H1 (cell line): Measurements from ENCODE around the gene MAML3. TPM values are rescaled to one million over a fixed set of nuclear protein-coding genes. Genes with fewer than 3 reads are reported as not detected.

ENCODE experiments used
- CTCF ChIA-PET: fragments of 300-600 bp; sonication (Branson Sonifier 250); formaldehyde crosslinking; loops from one replicate; lab custom pipeline; 2021; ENCODE audit not compliant: partially characterized antibody; lab: Charles Lee
- POLR2A ChIA-PET: fragments of 300-600 bp; sonication (Branson Sonifier 250); formaldehyde crosslinking; loops from one replicate; lab custom pipeline; 2021; ENCODE audit warnings: inconsistent platforms; ENCODE audit not compliant: partially characterized antibody; lab: Charles Lee
- DNase-seq, 2 experiments: peaks; one replicate each; pipeline versions ENCODE4 v3.0.0 to v3.0.0-alpha.2; 2010 to 2022; ENCODE audit warnings: low spot score in 2 of 2, low read depth in 1 of 2, mixed read lengths in 1 of 2
- FAIRE-seq: peaks from 2 replicates; lab custom pipeline; 2011; peaks lifted over from hg19 to GRCh38; lab: Jason Lieb, UNC
- H2AFZ ChIP-seq: 2 replicates; pipeline ENCODE4 v1.8.1; 2012; ENCODE audit warnings: low read length, inconsistent platforms
- H2AK5ac ChIP-seq: 2 replicates; pipeline ENCODE4 v1.6.1; 2013; ENCODE audit warnings: low read depth, low read length
- H2BK120ac ChIP-seq: replicated peaks from 2 replicates; pipeline ENCODE3; 2013; ENCODE audit warnings: low read depth, low read length, inconsistent platforms
- H2BK12ac ChIP-seq: 2 replicates; pipeline ENCODE4 v1.6.1; 2013; ENCODE audit warnings: low read depth, low read length
- H2BK15ac ChIP-seq: 2 replicates; pipeline ENCODE4 v1.6.1; 2013; ENCODE audit warnings: low read length
- H2BK20ac ChIP-seq: 2 replicates; pipeline ENCODE4 v1.6.1; 2013; ENCODE audit warnings: low read length
- H2BK5ac ChIP-seq: 2 replicates; pipeline ENCODE4 v1.6.1; 2013; ENCODE audit warnings: low read depth, low read length
- H3K14ac ChIP-seq: 2 replicates; pipeline ENCODE4 v1.6.1; 2013; ENCODE audit warnings: inconsistent platforms; ENCODE audit not compliant: insufficient read length
- H3K18ac ChIP-seq: 2 replicates; pipeline ENCODE4 v1.6.1; 2013; ENCODE audit warnings: low read length; ENCODE audit errors: extremely low read depth
- H3K23ac ChIP-seq: 2 replicates; pipeline ENCODE4 v1.6.1; 2013; ENCODE audit warnings: inconsistent platforms; ENCODE audit not compliant: insufficient read length
- H3K23me2 ChIP-seq: 2 replicates; pipeline ENCODE4 v1.6.1; 2013; ENCODE audit warnings: low read depth, low read length
- H3K27ac ChIP-seq: 2 replicates; pipeline ENCODE4 v1.6.1; 2011; ENCODE audit warnings: low read depth, low read length, inconsistent platforms
- H3K27me3 ChIP-seq, 4 experiments: replicated peaks in 1 of 4; 1 replicate in 1 of 4; 2 replicates in 3 of 4; pipeline versions ENCODE4 v1.6.1 to v1.8.1; 2011 to 2013; ENCODE audit warnings: low read length in 3 of 4, mild to moderate bottlenecking in 3 of 4, inconsistent platforms in 2 of 4, mixed read lengths in 2 of 4, moderate library complexity in 1 of 4; ENCODE audit not compliant: control insufficient read depth in 3 of 4, insufficient read depth in 3 of 4; ENCODE audit errors: extremely low read depth in 1 of 4
- H3K36me3 ChIP-seq, 4 experiments: 2 replicates each; pipeline versions ENCODE4 v1.6.1 to v1.8.1; 2011 to 2013; ENCODE audit warnings: mild to moderate bottlenecking in 4 of 4, low read length in 3 of 4, moderate library complexity in 2 of 4, control low read depth in 1 of 4, inconsistent platforms in 1 of 4; ENCODE audit not compliant: insufficient read depth in 4 of 4, control insufficient read depth in 2 of 4
- H3K4ac ChIP-seq: replicated peaks from 2 replicates; pipeline ENCODE3; 2013; ENCODE audit warnings: low read length, low read depth, mixed read lengths, inconsistent platforms; ENCODE audit not compliant: insufficient read length
- H3K4me1 ChIP-seq, 4 experiments: replicated peaks in 1 of 4; 1 replicate in 1 of 4; 2 replicates in 3 of 4; pipeline versions ENCODE4 v1.6.1 to v1.8.1; 2011 to 2013; ENCODE audit warnings: low read length in 3 of 4, inconsistent platforms in 2 of 4, mixed read lengths in 1 of 4; ENCODE audit not compliant: insufficient read depth in 4 of 4, control insufficient read depth in 3 of 4
- H3K4me2 ChIP-seq, 2 experiments: 2 replicates each; pipeline versions ENCODE4 v1.6.1 to v1.8.1; 2011 to 2013; ENCODE audit warnings: low read depth in 2 of 2, low read length in 2 of 2, control low read depth in 1 of 2, inconsistent platforms in 1 of 2, mild to moderate bottlenecking in 1 of 2; ENCODE audit not compliant: insufficient read depth in 1 of 2
- H3K4me3 ChIP-seq, 4 experiments: fragments of 200-600, 300-600 bp in 1 of 4; sonication (generic), shearing (Covaris generic), sonication (Bioruptor Twin) in 1 of 4; 2 replicates each; pipeline versions ENCODE4 v1.5.1 to v1.8.1; 2011 to 2016; ENCODE audit warnings: low read length in 4 of 4, low read depth in 3 of 4, control low read depth in 2 of 4, inconsistent platforms in 2 of 4, mild to moderate bottlenecking in 2 of 4, mixed read lengths in 1 of 4, moderate library complexity in 1 of 4; ENCODE audit not compliant: insufficient read depth in 2 of 4; ENCODE audit errors: extremely low read depth in 1 of 4
- H3K56ac ChIP-seq: replicated peaks from 2 replicates; pipeline ENCODE3; 2013; ENCODE audit warnings: low read depth, mild to moderate bottlenecking, mixed read lengths, low read length, inconsistent platforms; ENCODE audit not compliant: insufficient read length
- H3K79me1 ChIP-seq: 2 replicates; pipeline ENCODE4 v1.6.1; 2013; ENCODE audit warnings: low read depth, low read length, control low read depth
- H3K79me2 ChIP-seq, 2 experiments: 2 replicates each; pipeline versions ENCODE4 v1.6.1 to v1.8.1; 2012 to 2013; ENCODE audit warnings: low read length in 2 of 2, mild to moderate bottlenecking in 2 of 2, inconsistent platforms in 1 of 2; ENCODE audit not compliant: insufficient read depth in 2 of 2, control insufficient read depth in 1 of 2
- H3K9ac ChIP-seq, 4 experiments: replicated peaks in 1 of 4; 1 replicate in 1 of 4; 2 replicates in 3 of 4; pipeline versions ENCODE4 v1.6.1 to v1.8.1; 2011 to 2013; ENCODE audit warnings: low read depth in 3 of 4, low read length in 3 of 4, control low read depth in 2 of 4, mild to moderate bottlenecking in 2 of 4, moderate library complexity in 2 of 4, inconsistent platforms in 1 of 4; ENCODE audit errors: extremely low read depth in 1 of 4
- H3K9me3 ChIP-seq, 2 experiments: 2 replicates each; pipeline versions ENCODE4 v1.6.1 to v1.8.1; 2012 to 2013; ENCODE audit warnings: mild to moderate bottlenecking in 2 of 2, moderate library complexity in 2 of 2, control low read depth in 1 of 2, inconsistent platforms in 1 of 2, low read depth in 1 of 2, low read length in 1 of 2, mixed read lengths in 1 of 2; ENCODE audit not compliant: insufficient read depth in 2 of 2
- H4K20me1 ChIP-seq, 2 experiments: replicated peaks in 1 of 2; 2 replicates each; pipeline versions ENCODE3 to v1.8.1; 2011 to 2013; ENCODE audit warnings: inconsistent platforms in 2 of 2, low read length in 2 of 2, mild to moderate bottlenecking in 1 of 2; ENCODE audit not compliant: insufficient read depth in 2 of 2, control insufficient read depth in 1 of 2
- H4K5ac ChIP-seq: 2 replicates; pipeline ENCODE4 v1.6.1; 2013; ENCODE audit warnings: low read length, low read depth, mixed read lengths, inconsistent platforms; ENCODE audit not compliant: insufficient read length
- H4K8ac ChIP-seq: 2 replicates; pipeline ENCODE4 v1.8.0; 2013; ENCODE audit warnings: mild to moderate bottlenecking, moderate library complexity, low read length, inconsistent platforms; ENCODE audit not compliant: insufficient read depth; ENCODE audit errors: extremely low read depth
- H4K91ac ChIP-seq: replicated peaks from 2 replicates; pipeline ENCODE3; 2013; ENCODE audit warnings: low read length, mixed read lengths, inconsistent platforms; ENCODE audit not compliant: insufficient read length
- POLR2AphosphoS5 ChIP-seq: IDR thresholded peaks from 2 replicates; pipeline ENCODE4 v1.6.1; 2011; ENCODE audit warnings: low read depth, low read length
- WGBS, 2 experiments: shearing (Covaris generic) in 1 of 2; methylation state at CpG; one replicate each; pipeline versions ENCODE4 v1.1.6 to v1.1.7; 2013 to 2015; ENCODE audit warnings: low lambda C conversion rate in 2 of 2, mixed read lengths in 2 of 2, inconsistent platforms in 1 of 2, low coverage in 1 of 2, missing lambda C conversion rate in 1 of 2; ENCODE audit not compliant: insufficient replicate concordance in 2 of 2, insufficient coverage in 1 of 2, insufficient read length in 1 of 2; ENCODE audit errors: extremely low coverage in 1 of 2, missing lambda C conversion rate in 1 of 2; 5-methylcytosine and 5-hydroxymethylcytosine counted together
- polyA plus RNA-seq, 7 experiments: library from polyadenylated mRNA; depleted of rRNA in 3 of 7; stranded (reverse) in 5 of 7; unstranded in 2 of 7; fragments of >200 nt in 5 of 7; fragments of 200-250 nt in 2 of 7; gene quantifications; 1 replicate in 5 of 7; 2 replicates in 1 of 7; 4 replicates in 1 of 7; pipeline versions ENCODE4 v1.2.1 to v1.2.3, GENCODE V29; 2011 to 2013; ENCODE audit warnings: missing spikeins in 2 of 7, mixed read lengths in 2 of 7
- total RNA-seq: library from RNA; stranded (reverse); fragmentation: NEBNext Ultra II Directional; extraction: Animal tissue kit (Norgen Biotek cat#: 25700); gene quantifications from 2 replicates; pipeline ENCODE4 v1.2.1, GENCODE V29; 2021

The MAML3 gene
- total and polyA plus RNA-seq, 2 of the 8 experiments (the other 6 are each of a cell fraction or from before 2014, with no cell fraction given) = 2.1 to 5.7 TPM

- Histone ChIP-seq H2BK12ac (no peak overlapping the region), H4K20me1 (no peaks in the 10 kb centered on the region), H2AFZ (no peak overlapping the region), H4K5ac (no peak overlapping the region), H3K9ac (no peak overlapping the region), H3K23ac (no peak overlapping the region), H2BK5ac (no peak overlapping the region), H2BK20ac (no peak overlapping the region), H3K36me3 (no peaks in the 10 kb centered on the region), H2BK15ac (no peak overlapping the region), H3K27ac (no peak overlapping the region), H3K4me2 (no peak overlapping the region), H3K23me2 (no peaks in the 10 kb centered on the region), H3K4me1 (no peaks in the 10 kb centered on the region), H3K79me1 (no peaks in the 10 kb centered on the region), H4K91ac (no peak overlapping the region), H2AK5ac (no peak overlapping the region), H3K18ac (no peak overlapping the region), H3K27me3 (no peaks in the 10 kb centered on the region), H3K4ac (no peak overlapping the region), H3K14ac (no peak overlapping the region), H3K9me3 (no peaks in the 10 kb centered on the region), H2BK120ac (no peak overlapping the region), H3K79me2 (no peaks in the 10 kb centered on the region), H4K8ac (no peak overlapping the region), H3K4me3 (no peak overlapping the region), H3K56ac (no peak overlapping the region)
- ChIA-PET POLR2A (no interaction called here), CTCF (interaction anchor here (0.9 to 1.7 kb wide), 2 partner anchors 9 to 54 kb away, joined by 3 to 5 read pairs; no protein-coding TSS in a partner anchor)
- 95% methylated on average over 1 of the region's 1 CpG; no CpG with 5 or more reads in 1 of the 2 experiments for WGBS, 2 experiments
- no peak for FAIRE-seq
- DNase-seq = no peak
- no peak for TF ChIP-seq POLR2AphosphoS5
Observed at GRCh38 chr4:140106289-140106844, 47.6 kb downstream of the MAML3 start.
